COR-L47 (cell line): ENCODE data around the gene SHISA9.

Experiments used
- DNase-seq: peaks from one replicate; lab custom pipeline; 2025; lab: John Stamatoyannopoulos, UW

The SHISA9 gene

GRCh38 chr16:12951976-12952375 is 50.6 kb downstream of the SHISA9 start:
- DNase-seq = no peak

GRCh38 chr16:12958366-12958765 is 57.0 kb downstream of the SHISA9 start:
- DNase-seq = no peak

- DNase-seq = no peak
Measured at GRCh38 chr16:12959072-12959471, 57.7 kb downstream of the SHISA9 start.

- no peak for DNase-seq
Measured at GRCh38 chr16:12961626-12962025, 60.2 kb downstream of the SHISA9 start.

GRCh38 chr16:12964461-12964860 is 63.1 kb downstream of the SHISA9 start:
- DNase-seq = no peak

- no peak for DNase-seq
Measured at GRCh38 chr16:12965274-12965804, 63.9 kb downstream of the SHISA9 start.

GRCh38 chr16:12971241-12971640 is 69.8 kb downstream of the SHISA9 start:
- no peak for DNase-seq

- no peak for DNase-seq
Measured at GRCh38 chr16:12972246-12972645, 70.8 kb downstream of the SHISA9 start.

- DNase-seq = no peak
Measured at GRCh38 chr16:12975766-12976165, 74.4 kb downstream of the SHISA9 start.

- no peak for DNase-seq
Measured at GRCh38 chr16:12976496-12976895, 75.1 kb downstream of the SHISA9 start.

- DNase-seq = no peak
Measured at GRCh38 chr16:12976936-12977335, 75.5 kb downstream of the SHISA9 start.

GRCh38 chr16:12985516-12985915 is 84.1 kb downstream of the SHISA9 start:
- no peak for DNase-seq

GRCh38 chr16:12988071-12988470 is 86.7 kb downstream of the SHISA9 start:
- DNase-seq = no peak

GRCh38 chr16:12992066-12992465 is 90.7 kb downstream of the SHISA9 start:
- DNase-seq = no peak

- no peak for DNase-seq
Measured at GRCh38 chr16:12994402-12994801, 93.0 kb downstream of the SHISA9 start.

- DNase-seq = no peak
Measured at GRCh38 chr16:12995721-12996372, 94.4 kb downstream of the SHISA9 start.

GRCh38 chr16:12998361-12999085 is 97.1 kb downstream of the SHISA9 start:
- no peak for DNase-seq

- no peak for DNase-seq
Measured at GRCh38 chr16:12999368-12999767, 98.0 kb downstream of the SHISA9 start.

- no peak for DNase-seq
Measured at GRCh38 chr16:13005721-13006247, 104.4 kb downstream of the SHISA9 start.

- no peak for DNase-seq
Measured at GRCh38 chr16:13012601-13013000, 111.2 kb downstream of the SHISA9 start.

- no peak for DNase-seq
Measured at GRCh38 chr16:13013043-13013442, 111.6 kb downstream of the SHISA9 start.

- no peak for DNase-seq
Measured at GRCh38 chr16:13014476-13014875, 113.1 kb downstream of the SHISA9 start.

- DNase-seq = no peak
Measured at GRCh38 chr16:13018026-13018425, 116.6 kb downstream of the SHISA9 start.
